ENCODE measurements around the gene RAB31. TPM values are rescaled to one million over a fixed set of nuclear protein-coding genes. Genes with fewer than 3 reads are reported as not detected.

Gene RAB31
- polyA plus RNA-seq, 1 of the 3 experiments (the other 2 are of a cell fraction) = 23.0 TPM

GRCh38 chr18:9858642-9859041 lies 150.5 kb downstream of the RAB31 start:
- Histone ChIP-seq H3K9ac (no peak overlapping the region), H3K27ac (ENCODE audit: low read depth in 2 of 2, low read length in 1 of 2) (no peak overlapping the region), H3K79me2 (ENCODE audit: insufficient read depth) (no peaks in the 10 kb centered on the region), H3K9me3 (no peaks in the 10 kb centered on the region), H3K4me1 (ENCODE audit: control insufficient read depth in 1 of 2, insufficient read depth in 2 of 2, low read depth in 1 of 2, low read length in 1 of 2) (peaks cover 0 to 2% of the 10 kb centered on the region in 2 experiments; a peak in 1 of 4 replicates), H3F3A (replicated peaks; ENCODE audit: insufficient read depth) (no peaks in the 10 kb centered on the region), H3K4me2 (no peak overlapping the region), H2AFZ (ENCODE audit: low read depth) (no peak overlapping the region), H3K4me3 (ENCODE audit: low read depth in 2 of 2, low read length in 1 of 2) (no peak overlapping the region), H3K36me3 (replicated peaks in 1 of 2; ENCODE audit: control insufficient read depth in 1 of 2, insufficient read depth in 2 of 2, low read length in 1 of 2) (peaks cover 0 to 12% of the 10 kb centered on the region in 2 experiments), H3K27me3 (ENCODE audit: insufficient read depth) (no peaks in the 10 kb centered on the region), H3K9me2 (no peaks in the 10 kb centered on the region), H4K20me1 (ENCODE audit: insufficient read depth) (no peaks in the 10 kb centered on the region)
- POLR2A ChIA-PET = no interaction called here
- TF ChIP-seq YY1 (IDR thresholded peaks at IDR 0.05; ENCODE audit: low read depth) = no peak
- TF ChIP-seq NRF1 (IDR thresholded peaks at IDR 0.05; ENCODE audit: low read depth, low read length) = no peak
- TF ChIP-seq EZH2phosphoT487 (IDR thresholded peaks at IDR 0.05; ENCODE audit: borderline replicate concordance, low read depth) = no peak
- no peak for TF ChIP-seq CTCF (IDR thresholded peaks at IDR 0.05)
- TF ChIP-seq TEAD4 (IDR thresholded peaks at IDR 0.05; ENCODE audit: borderline replicate concordance, insufficient read depth) = no peak
- no peak for TF ChIP-seq MEF2A (IDR thresholded peaks at IDR 0.05; ENCODE audit: borderline replicate concordance, low read depth)
- no peak for TF ChIP-seq GABPA (IDR thresholded peaks at IDR 0.05; ENCODE audit: low read depth)
- TF ChIP-seq PBX3 (IDR thresholded peaks at IDR 0.05) = no peak
- TF ChIP-seq TCF12 (IDR thresholded peaks at IDR 0.05) = no peak
- no peak for TF ChIP-seq SMC3 (IDR thresholded peaks at IDR 0.05; ENCODE audit: low read depth, low read length)
- TF ChIP-seq JUND (IDR thresholded peaks at IDR 0.05) = no peak
- no peak for TF ChIP-seq MXI1 (IDR thresholded peaks at IDR 0.05; ENCODE audit: low read depth, low read length)
- TF ChIP-seq REST (IDR thresholded peaks at IDR 0.05; ENCODE audit: low read depth, low read length) = no peak
- TF ChIP-seq ZBTB33 (IDR thresholded peaks at IDR 0.05; ENCODE audit: borderline replicate concordance, low read depth) = no peak
- no peak for TF ChIP-seq USF1 (IDR thresholded peaks at IDR 0.05; ENCODE audit: borderline replicate concordance, low read depth)
- TF ChIP-seq NFIC (IDR thresholded peaks at IDR 0.05; ENCODE audit: borderline replicate concordance) = no peak
- TF ChIP-seq RXRA (IDR thresholded peaks at IDR 0.05; ENCODE audit: borderline replicate concordance, low read depth) = no peak
- no peak for TF ChIP-seq ELF1 (IDR thresholded peaks at IDR 0.05)
- no peak for TF ChIP-seq RCOR1 (IDR thresholded peaks at IDR 0.05; ENCODE audit: low read length)
- no peak for DNase-seq
- CTCF ChIA-PET = no interaction called here
- WGBS (ENCODE audit: low lambda C conversion rate) = 95% methylated on average over 5 of the region's 5 CpGs

All from SK-N-SH (cell line).